Measurements from ENCODE around the gene ANKRD42. TPM values are rescaled to one million over a fixed set of nuclear protein-coding genes. Genes with fewer than 3 reads are reported as not detected.
A peak's percentile ranks its signal among the peaks of the same experiment; 100 is the strongest.
"Not testable (repeated sequence)": the region's sequence is repeated elsewhere in the genome, so short reads cannot be mapped to it uniquely, and the experiment has no call there.

ANKRD42 gene
- total and polyA plus RNA-seq, 11 donors = 2.0 to 9.1 (median 6.0) TPM

GRCh38 chr11:83257761-83258168, 64.3 kb downstream of the ANKRD42 start:
- H3K4me1 ChIP-seq = no peaks in the 10 kb centered on the region
- no peak overlapping the region for H3K4me3 ChIP-seq
- TF ChIP-seq, protein P1, sequence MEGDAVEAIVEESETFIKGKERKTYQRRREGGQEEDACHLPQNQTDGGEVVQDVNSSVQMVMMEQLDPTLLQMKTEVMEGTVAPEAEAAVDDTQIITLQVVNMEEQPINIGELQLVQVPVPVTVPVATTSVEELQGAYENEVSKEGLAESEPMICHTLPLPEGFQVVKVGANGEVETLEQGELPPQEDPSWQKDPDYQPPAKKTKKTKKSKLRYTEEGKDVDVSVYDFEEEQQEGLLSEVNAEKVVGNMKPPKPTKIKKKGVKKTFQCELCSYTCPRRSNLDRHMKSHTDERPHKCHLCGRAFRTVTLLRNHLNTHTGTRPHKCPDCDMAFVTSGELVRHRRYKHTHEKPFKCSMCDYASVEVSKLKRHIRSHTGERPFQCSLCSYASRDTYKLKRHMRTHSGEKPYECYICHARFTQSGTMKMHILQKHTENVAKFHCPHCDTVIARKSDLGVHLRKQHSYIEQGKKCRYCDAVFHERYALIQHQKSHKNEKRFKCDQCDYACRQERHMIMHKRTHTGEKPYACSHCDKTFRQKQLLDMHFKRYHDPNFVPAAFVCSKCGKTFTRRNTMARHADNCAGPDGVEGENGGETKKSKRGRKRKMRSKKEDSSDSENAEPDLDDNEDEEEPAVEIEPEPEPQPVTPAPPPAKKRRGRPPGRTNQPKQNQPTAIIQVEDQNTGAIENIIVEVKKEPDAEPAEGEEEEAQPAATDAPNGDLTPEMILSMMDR (IDR thresholded peaks at IDR 0.05) = no peak
- intact Hi-C loops (cut with DNase I) = loop anchor here in 3 of 10 donors (10.0 kb wide), 1 partner anchor 543 kb away; no protein-coding TSS in a partner anchor
- H3K36me3 ChIP-seq = peaks cover 0 to 73% (median 49%) of the 10 kb centered on the region in 9 donors
- 94 to 100% (median 95%) methylated on average over 3 of the region's 3 CpGs for WGBS, 4 donors
- ATAC-seq = no peak
- H3K9me3 ChIP-seq = no peaks in the 10 kb centered on the region
- no peak overlapping the region for H3K27ac ChIP-seq
- H3K27me3 ChIP-seq = no peaks in the 10 kb centered on the region
- DNase-seq = no peak

DNA sequence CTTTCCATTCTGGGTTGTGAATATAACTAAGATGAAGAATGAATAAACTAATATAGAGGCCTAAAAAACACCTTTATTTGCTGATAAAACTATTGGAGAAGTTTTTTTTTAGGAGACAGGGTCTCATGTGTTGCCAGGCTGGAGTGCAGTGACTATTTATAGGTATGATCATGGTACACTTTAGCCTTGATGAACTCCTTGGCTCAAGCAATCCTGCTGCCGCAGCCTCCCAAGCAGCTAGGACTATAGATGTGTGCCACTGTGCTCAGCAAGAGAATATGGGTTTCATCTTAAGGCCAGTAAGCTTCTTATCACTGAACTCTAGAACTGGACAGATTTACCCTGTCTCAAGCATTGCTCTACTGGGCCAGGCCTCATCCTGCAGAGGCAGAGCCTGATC, 66.0 kb downstream of the ANKRD42 start:
- intact Hi-C loops (cut with DNase I) = loop anchor here in 3 of 10 donors (10.0 kb wide), 1 partner anchor 545 kb away; no protein-coding TSS in a partner anchor
- Histone ChIP-seq H3K27me3 (no peaks in the 10 kb centered on the region), H3K9me3 (no peaks in the 10 kb centered on the region), H3K4me3 (no peak overlapping the region), H3K27ac (peak overlapping the region in 1 of 12 donors; percentile 28), H3K36me3 (peaks cover 0 to 91% (median 67%) of the 10 kb centered on the region in 9 donors), H3K4me1 (no peaks in the 10 kb centered on the region)
- DNase-seq (peak in 1 of 5 donors; percentile 27), ATAC-seq (peak; percentile 91 to 96 (median 92))
- 22 to 60% (median 46%) methylated on average over 1 of the region's 1 CpG for WGBS, 4 donors
- TF ChIP-seq, protein P1 (IDR thresholded peaks at IDR 0.05) = no peak
- TF ChIP-seq POLR2A (IDR thresholded peaks at IDR 0.05) = no peak

DNA sequence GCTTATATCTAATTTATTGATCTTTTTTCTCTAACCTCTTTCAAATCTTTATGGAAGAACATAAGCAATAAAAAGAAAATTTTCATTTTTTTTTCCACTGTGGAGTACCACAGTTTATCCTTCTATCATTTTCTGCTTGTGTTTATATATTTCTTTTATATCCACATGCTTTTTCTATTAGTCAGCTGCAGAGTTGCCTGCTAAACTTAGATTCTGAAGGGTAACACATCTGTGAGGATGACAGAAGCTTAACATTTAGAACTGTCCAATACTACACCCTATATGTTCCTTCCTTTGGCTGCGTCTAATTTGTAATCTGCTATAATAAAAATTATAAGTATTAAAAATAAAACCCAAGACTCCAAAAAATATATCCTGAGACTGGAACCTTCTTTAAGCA, 71.8 kb downstream of the ANKRD42 start:
- TF ChIP-seq, protein P1 (IDR thresholded peaks at IDR 0.05) = no peak
- TF ChIP-seq POLR2A (IDR thresholded peaks at IDR 0.05) = no peak
- WGBS, 4 donors = 77 to 96% (median 87%) methylated on average over 1 of the region's 1 CpG
- Histone ChIP-seq H3K9me3 (no peaks in the 10 kb centered on the region), H3K4me1 (no peaks in the 10 kb centered on the region), H3K27me3 (no peaks in the 10 kb centered on the region), H3K27ac (no peak overlapping the region), H3K4me3 (no peak overlapping the region), H3K36me3 (peaks cover 0 to 86% (median 73%) of the 10 kb centered on the region in 9 donors)
- ATAC-seq = no peak
- intact Hi-C loops (cut with DNase I) = no loop called here
- no peak for DNase-seq

- H3K4me1 ChIP-seq; H3K27ac ChIP-seq; DNase-seq; H3K4me3 ChIP-seq; ATAC-seq; intact Hi-C loops (cut with DNase I); H3K27me3 ChIP-seq: not testable (repeated sequence)
- peaks cover 0 to 10% (median 0%) of the 10 kb centered on the region in 12 donors for H3K9me3 ChIP-seq
- peaks cover 0 to 84% (median 71%) of the 10 kb centered on the region in 9 donors for H3K36me3 ChIP-seq
- WGBS, 4 donors = 47 to 74% (median 61%) methylated on average over 2 of the region's 2 CpGs
Observed at GRCh38 chr11:83269080-83269479, 75.6 kb downstream of the ANKRD42 start.

GRCh38 chr11:83271734-83272133, 78.2 kb downstream of the ANKRD42 start:
- H3K4me1 ChIP-seq; H3K27ac ChIP-seq; H3K4me3 ChIP-seq; intact Hi-C loops (cut with DNase I); H3K27me3 ChIP-seq; ATAC-seq; DNase-seq: not testable (repeated sequence)
- H3K9me3 ChIP-seq = peaks cover 0 to 10% (median 0%) of the 10 kb centered on the region in 12 donors
- WGBS, 4 donors = 95 to 99% (median 97%) methylated on average over 5 of the region's 5 CpGs
- H3K36me3 ChIP-seq = peaks cover 0 to 86% (median 74%) of the 10 kb centered on the region in 9 donors

All from heart left ventricle (tissue), 16 donors.